22Rv1 (cell line): ENCODE measurements around the gene FRMD4B.

Experiments used
- CTCF ChIP-seq: fragments of 450-650 bp; IDR thresholded peaks from 2 replicates; pipeline ENCODE4 v1.5.1; 2017; ENCODE audit warnings: mild to moderate bottlenecking
- ZFX ChIP-seq: fragments of 450-650 bp; IDR thresholded peaks from 2 replicates; pipeline ENCODE4 v1.6.1; 2017; ENCODE audit warnings: antibody characterized with exemption, borderline replicate concordance

GRCh38 chr3:69304396-69304795, 81.5 kb downstream of the FRMD4B start:
- TF ChIP-seq CTCF, result no peak
- TF ChIP-seq ZFX, result no peak
